ENCODE measurements around the gene FHL3.

The FHL3 gene, protein sequence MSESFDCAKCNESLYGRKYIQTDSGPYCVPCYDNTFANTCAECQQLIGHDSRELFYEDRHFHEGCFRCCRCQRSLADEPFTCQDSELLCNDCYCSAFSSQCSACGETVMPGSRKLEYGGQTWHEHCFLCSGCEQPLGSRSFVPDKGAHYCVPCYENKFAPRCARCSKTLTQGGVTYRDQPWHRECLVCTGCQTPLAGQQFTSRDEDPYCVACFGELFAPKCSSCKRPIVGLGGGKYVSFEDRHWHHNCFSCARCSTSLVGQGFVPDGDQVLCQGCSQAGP

GRCh38 chr1:38005195-38006007 lies at the start of gene FHL3:
Gene FHL3 (minus strand): TSS chr1:38005514. CDS start chr1:37999412, 6,102 bp downstream.
- in situ Hi-C loops (cut with HindIII; ENCODE audit: low sequenced_read_pairs) = no loop called here

DNA sequence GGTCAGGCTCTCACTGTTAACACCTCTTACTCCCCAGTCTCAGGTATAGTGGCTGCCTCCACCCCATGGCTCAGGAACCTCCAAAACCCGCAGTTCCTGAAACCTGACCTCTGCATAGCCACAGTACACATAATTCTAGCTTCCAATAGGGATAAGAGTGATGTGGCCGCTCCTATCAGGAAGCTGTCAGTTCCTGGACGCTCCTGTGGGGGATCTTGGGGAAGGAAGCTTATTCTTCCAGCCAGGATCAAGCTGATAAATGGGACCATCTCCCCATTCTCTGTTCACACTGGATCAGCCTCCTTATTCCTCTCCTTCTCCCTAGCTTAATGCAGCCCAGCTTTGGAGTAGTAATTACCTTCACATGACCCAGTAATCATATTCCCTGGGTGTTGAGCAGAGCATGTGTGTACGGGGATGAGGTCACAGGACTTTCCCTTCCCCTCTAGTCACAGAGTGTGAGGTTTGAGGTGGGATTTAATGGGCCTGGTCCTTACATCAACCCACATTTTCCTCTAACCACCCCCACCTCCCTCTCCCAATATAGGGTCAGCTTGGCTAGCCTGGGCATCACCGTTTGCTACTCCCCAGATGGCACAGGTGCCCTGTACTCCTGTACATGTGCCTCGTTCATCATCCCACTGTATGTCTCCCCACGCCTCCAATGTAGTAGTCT lies 48.2 kb upstream of the FHL3 start:
- in situ Hi-C loops (cut with HindIII; ENCODE audit: low sequenced_read_pairs) = no loop called here

- in situ Hi-C loops (cut with HindIII; ENCODE audit: low sequenced_read_pairs) = no loop called here
Measured at GRCh38 chr1:38052750-38053415, 47.6 kb upstream of the FHL3 start.

DNA sequence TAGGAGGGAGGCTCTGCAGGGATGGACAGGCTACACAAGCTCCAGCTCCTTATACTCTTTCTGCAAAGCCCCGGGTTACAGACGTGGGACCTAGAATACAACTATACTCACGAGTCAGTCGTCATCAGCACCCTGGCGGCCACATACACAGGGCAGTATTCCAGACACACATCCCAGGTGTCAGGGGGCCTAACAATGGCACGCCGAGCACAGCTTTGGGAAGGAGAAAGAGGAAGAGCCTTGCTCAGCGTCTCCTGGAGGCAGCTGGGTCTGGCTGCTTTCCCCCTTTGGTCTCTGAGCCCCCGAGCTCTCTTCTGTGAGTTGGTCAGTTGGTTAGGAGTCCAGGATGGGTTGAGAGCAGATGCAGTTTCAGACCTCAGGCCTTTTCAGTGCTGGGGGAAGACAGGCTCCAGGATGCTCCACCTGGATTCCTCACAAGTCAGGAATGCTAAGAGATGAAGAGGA lies 45.8 kb upstream of the FHL3 start:
- in situ Hi-C loops (cut with HindIII; ENCODE audit: low sequenced_read_pairs) = no loop called here

DNA sequence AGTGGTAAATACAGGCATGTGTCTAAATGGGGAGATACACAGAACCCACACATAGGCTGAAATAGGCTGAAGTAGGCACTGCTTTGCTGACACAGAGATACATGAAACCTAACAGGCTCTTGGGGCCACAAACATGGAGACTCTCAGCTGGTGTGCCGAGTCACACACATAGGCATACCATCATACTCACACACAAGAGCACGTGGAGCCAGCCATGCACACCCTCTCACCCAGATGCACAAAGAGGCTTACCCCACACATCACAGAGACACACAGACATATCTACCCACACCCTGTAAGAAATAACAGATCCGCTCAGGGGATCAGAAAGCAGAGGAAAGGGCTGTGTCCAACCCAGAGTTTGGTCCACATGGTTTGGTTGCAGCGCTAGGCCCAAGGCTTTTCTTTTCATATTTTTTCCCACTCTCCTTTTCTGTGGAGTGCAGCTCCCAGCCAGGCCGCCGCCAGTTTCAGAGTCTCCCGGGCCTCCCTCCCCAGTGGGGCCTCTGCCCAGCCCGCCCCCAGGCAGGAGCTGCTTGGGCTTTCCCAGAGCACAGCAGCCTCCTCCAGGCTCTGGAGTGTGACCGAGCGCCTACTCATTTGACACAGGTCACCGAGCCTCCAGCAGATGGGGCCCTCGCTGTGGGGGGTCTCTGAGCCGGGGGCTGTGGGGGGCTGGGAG lies 45.2 kb upstream of the FHL3 start:
- in situ Hi-C loops (cut with HindIII; ENCODE audit: low sequenced_read_pairs) = no loop called here

GRCh38 chr1:38047603-38048141 lies 42.4 kb upstream of the FHL3 start:
- in situ Hi-C loops (cut with HindIII; ENCODE audit: low sequenced_read_pairs) = no loop called here

GRCh38 chr1:38046884-38047602 lies 41.7 kb upstream of the FHL3 start:
- in situ Hi-C loops (cut with HindIII; ENCODE audit: low sequenced_read_pairs) = no loop called here

GRCh38 chr1:38046333-38046883 lies 41.1 kb upstream of the FHL3 start, which contains the start of gene POU3F1:
Gene POU3F1 (minus strand): TSS chr1:38046793. CDS start chr1:38046743, 50 bp downstream.
- in situ Hi-C loops (cut with HindIII; ENCODE audit: low sequenced_read_pairs) = no loop called here

- in situ Hi-C loops (cut with HindIII; ENCODE audit: low sequenced_read_pairs) = no loop called here
Measured at GRCh38 chr1:38045401-38046332, 40.4 kb upstream of the FHL3 start.

GRCh38 chr1:38044221-38045215 lies 39.2 kb upstream of the FHL3 start:
- in situ Hi-C loops (cut with HindIII; ENCODE audit: low sequenced_read_pairs) = no loop called here

- in situ Hi-C loops (cut with HindIII; ENCODE audit: low sequenced_read_pairs) = no loop called here
Measured at GRCh38 chr1:38043036-38043747, 37.9 kb upstream of the FHL3 start.

DNA sequence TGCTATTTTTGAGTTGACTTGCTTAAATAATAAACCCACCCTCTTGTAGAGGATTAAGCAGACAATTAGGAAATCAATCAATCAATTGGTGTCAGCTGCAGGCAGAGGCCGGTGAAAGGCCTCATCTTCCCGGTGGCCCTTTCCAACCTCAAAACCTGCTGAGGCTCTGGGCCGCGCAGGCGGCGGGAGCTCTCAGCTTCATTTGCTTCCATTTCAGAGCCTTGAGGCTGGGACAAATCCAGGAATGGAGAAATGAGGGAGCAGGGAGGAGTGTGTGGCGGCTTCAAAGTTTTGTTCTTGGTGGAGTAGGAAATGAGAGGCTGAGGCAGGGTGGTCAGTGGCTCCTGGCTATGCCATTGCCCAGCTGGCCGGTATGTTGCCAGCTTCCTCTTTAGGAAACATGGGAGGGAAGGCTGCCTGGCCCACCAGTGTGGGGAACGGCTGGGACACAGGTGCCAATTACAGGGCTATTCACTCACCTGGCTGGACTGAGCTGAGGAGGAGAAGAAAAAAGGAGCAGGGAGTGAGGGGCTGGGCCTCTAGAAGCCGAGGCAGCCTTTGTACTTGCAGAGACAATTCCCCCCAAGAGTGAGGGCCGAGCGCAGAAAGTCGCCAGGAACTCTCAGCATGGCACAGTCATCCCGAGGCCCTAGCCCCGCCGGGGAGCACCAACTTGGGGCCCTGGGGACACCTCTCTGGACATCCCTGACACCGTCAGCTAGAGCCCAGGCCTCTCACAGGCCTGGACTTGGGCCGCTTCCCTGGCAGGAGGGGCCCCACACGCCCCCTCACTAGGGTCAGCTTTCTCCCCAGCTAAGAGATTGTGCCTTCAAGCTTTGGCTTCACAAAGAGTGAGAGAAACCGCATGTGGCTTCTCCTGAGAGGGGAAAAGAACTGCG lies 36.9 kb upstream of the FHL3 start:
- in situ Hi-C loops (cut with HindIII; ENCODE audit: low sequenced_read_pairs) = no loop called here

- in situ Hi-C loops (cut with HindIII; ENCODE audit: low sequenced_read_pairs) = no loop called here
Measured at GRCh38 chr1:38039331-38040088, 34.2 kb upstream of the FHL3 start.

GRCh38 chr1:38038861-38039260 lies 33.5 kb upstream of the FHL3 start:
- in situ Hi-C loops (cut with HindIII; ENCODE audit: low sequenced_read_pairs) = no loop called here

Measured in endothelial cell of hepatic sinusoid (primary cell).